GM18499 (cell line): ENCODE data around the gene SLC43A2.
"Not testable (repeated sequence)": the region's sequence is repeated elsewhere in the genome, so short reads cannot be mapped to it uniquely, and the experiment has no call there.

Source experiments
- ATAC-seq: cut with Tn5 transposase; IDR thresholded peaks from one replicate; pipeline ENCODE4 v1.9.1; 2021; ENCODE audit warnings: moderate number of reproducible peaks; ENCODE audit not compliant: insufficient read depth, unreplicated experiment

The SLC43A2 gene

DNA sequence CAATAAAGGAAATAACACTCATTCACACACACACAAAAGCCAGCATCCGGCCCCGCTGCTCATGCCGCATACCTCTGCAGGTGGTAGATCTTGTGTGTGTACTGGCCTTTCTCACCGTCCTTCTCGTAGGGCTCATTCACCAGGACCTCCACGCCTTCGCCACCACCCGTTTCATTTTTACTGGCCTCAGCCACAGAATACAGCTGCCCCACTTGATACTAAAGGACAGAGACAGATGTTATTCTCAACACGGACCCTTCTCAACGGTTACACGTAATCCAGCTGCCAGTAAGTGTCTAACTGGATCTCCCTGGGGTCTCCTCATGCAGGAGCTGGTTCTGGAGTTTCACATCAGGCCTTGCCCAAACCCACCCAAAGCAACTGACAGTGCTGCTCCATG, 75.7 kb downstream of the SLC43A2 start:
- no peak for ATAC-seq

DNA sequence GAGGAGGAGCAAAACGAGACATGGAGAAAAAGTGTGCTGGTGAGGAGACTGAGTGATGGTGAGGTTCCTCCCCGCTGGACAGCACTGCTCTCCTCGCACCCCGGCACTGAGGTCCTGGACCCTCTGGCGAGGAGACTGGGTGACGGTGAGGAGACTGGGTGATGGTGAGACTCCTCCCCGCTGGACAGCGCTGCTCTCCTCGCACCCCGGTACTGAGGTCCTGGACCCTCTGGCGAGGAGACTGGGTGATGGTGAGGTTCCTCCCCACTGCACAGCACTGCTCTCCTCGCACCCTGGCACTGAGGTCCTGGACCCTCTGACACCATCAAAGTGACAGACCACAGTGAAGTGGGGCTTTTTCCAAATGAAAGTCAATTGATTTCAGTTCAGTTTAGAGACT, 76.9 kb downstream of the SLC43A2 start:
- no peak for ATAC-seq

DNA sequence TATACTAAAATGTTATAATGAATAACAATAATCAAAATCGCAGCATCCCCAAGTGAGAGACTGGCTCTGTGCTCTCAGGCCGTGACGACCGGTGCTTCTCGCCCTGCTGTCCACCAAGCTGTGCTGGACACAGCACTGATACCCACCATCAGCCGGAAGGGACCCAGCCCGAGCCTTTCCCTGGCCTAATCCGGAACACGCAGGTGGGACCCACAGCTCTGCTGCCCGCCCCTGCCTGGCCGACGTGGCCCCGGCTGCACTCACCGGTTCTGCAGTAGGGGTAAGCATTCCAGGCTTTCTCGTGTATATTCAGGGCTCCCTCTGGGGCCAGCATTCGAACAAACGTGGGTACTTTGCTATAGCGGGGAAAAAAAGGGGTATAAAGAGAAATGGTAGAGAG, 80.6 kb downstream of the SLC43A2 start:
- ATAC-seq, result no peak

DNA sequence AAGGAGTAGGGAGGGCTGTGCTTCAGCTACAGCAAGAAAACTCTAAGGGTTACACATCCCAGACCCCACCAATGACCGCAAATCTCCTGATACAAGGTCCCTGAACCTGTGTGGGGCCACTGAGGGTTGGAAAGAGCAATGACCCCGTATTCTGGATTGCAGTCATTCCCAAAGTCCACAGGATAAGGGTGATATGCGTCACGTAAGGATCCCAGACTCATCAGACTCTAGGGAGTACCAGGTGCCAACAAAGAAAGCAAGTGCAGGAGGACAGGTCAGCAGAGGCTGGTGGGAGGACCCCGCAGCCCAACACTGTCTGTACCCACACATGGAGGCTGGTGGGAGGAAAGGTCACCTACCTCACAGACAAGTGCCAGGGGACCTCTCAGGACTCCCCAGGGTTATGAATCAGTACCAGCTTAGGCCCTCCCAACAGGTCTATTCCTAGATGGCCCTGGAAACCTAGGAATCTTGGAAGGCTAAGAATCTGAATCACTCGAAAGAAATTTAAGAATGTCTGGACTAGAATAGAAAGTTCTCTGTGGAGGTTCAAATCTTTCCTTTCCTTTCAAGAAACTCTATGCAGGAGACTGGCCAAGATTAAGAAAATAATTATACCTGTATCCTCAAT, 82.2 kb downstream of the SLC43A2 start:
- ATAC-seq, result no peak

DNA sequence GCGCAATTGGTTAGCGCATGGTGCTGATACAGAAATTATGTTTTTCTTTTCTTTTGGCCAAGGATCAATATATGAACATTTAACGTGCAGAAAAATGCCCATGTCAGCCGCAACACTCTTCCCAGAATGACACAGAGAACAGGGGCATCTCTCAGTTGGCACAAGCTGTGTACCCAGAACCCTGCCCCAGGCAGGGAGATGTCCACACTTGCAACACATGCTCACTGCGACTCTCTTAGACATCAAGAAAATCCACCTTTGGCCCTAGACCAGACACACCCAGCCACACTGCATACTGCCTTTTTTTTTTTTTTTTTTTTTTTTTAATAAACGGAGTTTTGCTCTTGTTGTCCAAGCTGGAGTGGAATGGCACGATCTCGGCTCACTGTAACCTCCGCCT, 83.0 kb downstream of the SLC43A2 start:
- ATAC-seq, result no peak

- ATAC-seq, result no peak
These were observed 86.3 kb downstream of the SLC43A2 start for GRCh38 chr17:1542316-1542715.

- ATAC-seq, result no peak
These were observed 87.2 kb downstream of the SLC43A2 start for GRCh38 chr17:1541367-1541904.

GRCh38 chr17:1539811-1540210, 88.8 kb downstream of the SLC43A2 start:
- no peak for ATAC-seq

GRCh38 chr17:1535737-1536136, 92.9 kb downstream of the SLC43A2 start:
- no peak for ATAC-seq

DNA sequence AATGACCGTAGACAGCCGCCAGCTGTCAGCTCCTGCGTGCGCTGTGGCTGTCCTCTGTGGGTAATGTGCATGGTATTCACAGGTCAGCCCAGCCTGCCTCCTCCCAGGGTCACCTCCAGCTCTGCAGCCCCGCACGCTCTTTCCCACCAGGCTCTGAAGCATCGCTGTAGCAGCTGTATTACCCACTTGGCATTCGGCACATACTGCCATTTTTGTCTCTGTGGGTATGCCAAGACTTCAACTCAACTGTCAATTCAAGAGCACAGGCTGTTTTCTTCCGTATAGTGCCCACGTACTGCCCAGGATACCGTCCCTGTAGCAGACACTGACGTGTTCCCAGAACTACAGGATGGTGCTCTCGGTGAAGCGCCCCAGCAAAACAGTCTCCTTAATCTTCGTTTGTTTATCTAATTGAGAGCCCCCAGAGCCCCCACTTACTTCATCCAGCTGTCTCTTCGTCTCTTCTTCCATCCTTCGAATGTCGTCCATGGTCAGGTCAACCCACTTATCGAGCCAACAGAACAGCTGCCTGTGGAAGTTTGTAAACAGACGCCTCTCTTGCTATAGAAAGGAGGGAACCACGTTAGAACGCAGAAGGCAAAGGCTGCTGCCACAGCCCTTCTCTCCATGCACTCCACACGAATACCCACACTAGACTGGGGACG, 94.8 kb downstream of the SLC43A2 start:
- no peak for ATAC-seq

GRCh38 chr17:1532836-1533602, 95.6 kb downstream of the SLC43A2 start:
- no peak for ATAC-seq

DNA sequence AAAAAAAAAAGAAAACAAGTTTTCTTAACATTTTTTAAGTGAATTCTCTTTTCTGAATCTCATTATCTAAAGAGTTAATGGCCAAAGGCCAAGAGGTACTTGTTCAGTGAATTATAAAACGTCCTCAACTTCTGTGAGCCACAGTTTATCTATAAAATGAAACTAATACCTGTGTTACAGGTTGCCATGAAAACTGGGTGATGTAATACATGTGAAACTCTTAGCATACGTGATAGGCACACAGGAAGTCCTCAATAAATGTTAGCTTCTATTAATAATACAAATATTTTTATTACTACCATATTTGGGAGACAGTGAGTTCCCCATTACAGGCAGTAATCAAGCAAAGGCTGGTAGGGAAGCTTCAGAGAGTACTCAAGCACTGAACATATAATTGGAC, 98.8 kb downstream of the SLC43A2 start:
- no peak for ATAC-seq

- ATAC-seq, result not testable (repeated sequence)
These were observed 101.8 kb downstream of the SLC43A2 start for GRCh38 chr17:1526876-1527275.

- ATAC-seq, result no peak
These were observed 106.0 kb downstream of the SLC43A2 start for GRCh38 chr17:1522626-1523025.

- ATAC-seq, result no peak
These were observed 107.5 kb downstream of the SLC43A2 start for GRCh38 chr17:1521086-1521640.

DNA sequence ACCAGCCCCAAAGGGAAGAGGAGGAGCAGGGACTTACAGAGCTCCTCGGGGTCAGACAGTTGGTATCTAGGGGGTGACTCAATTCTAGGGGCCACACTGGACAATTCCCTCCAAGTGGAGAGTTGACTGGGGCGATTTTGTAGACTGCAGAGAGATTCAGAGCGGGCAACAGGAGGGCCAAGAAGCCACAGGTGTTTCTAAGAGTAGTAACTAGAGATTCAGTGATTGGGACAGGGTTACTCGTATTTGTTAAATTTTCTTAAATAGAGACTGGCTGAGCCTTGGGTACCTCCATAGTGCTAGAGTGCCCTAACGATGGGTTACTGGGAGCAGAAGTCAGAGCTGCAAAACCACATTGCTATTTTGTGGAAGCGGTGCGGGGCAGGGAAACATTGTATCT, 109.0 kb downstream of the SLC43A2 start:
- no peak for ATAC-seq
